Stimulated activated CD8-positive, alpha-beta memory T cell treated with anti-CD3 and anti-CD28 coated beads, Interleukin-4, amount 100 ng/mL, for 48 hours (primary cell): Measurements from ENCODE around the gene RCOR2.
"Not testable (repeated sequence)": the region's sequence is repeated elsewhere in the genome, so short reads cannot be mapped to it uniquely, and the experiment has no call there.

Source experiments
- DNase-seq: peaks from one replicate; pipeline ENCODE4 v3.0.0-alpha.2; 2020

RCOR2 gene

DNA sequence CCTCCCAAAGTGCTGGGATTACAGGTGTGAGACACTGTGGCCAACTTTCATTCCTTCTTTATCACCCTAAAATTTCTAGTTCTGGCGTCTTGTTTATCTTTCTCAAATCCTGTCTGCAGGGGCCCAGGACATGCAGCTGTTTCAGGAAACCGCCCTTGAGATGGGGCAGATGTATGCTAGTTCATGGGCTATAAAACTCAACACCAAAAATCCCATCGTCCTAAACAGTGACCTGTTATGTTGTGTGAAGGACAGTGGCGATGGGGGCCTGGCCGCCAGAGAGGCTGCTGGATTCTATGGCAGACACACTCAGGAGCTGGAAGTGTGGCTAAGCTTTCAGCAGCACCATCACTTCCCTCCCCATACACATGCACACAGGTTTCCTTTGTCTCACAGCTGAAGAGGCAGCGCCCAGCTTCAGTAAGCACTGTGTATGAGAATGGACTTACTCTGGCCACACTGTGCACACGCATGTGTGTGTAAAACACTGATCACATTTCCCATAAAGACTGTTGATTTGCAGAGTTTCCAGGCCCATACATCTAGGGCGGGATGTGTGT is 41.4 kb downstream of the RCOR2 start:
- DNase-seq: no peak

DNA sequence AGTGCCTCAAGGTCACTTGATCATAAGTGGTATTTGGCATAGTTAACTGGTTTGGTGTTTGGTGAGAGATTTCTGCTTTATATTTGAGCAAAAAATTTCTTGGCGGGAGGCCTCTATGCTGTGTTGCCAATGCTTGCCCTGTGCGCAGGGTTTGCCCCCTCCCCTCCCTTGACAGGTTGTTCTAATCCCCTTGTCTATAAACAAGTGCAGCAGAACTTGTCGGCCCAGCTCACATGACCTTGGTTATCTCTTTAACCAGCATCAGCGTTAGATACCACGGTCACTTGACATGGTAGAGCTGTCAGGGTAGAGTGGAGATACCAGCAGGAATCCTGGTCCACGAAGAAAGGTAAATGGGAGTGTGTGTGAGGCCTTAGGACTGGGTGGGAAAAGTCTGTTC is 42.5 kb downstream of the RCOR2 start:
- no peak for DNase-seq

DNA sequence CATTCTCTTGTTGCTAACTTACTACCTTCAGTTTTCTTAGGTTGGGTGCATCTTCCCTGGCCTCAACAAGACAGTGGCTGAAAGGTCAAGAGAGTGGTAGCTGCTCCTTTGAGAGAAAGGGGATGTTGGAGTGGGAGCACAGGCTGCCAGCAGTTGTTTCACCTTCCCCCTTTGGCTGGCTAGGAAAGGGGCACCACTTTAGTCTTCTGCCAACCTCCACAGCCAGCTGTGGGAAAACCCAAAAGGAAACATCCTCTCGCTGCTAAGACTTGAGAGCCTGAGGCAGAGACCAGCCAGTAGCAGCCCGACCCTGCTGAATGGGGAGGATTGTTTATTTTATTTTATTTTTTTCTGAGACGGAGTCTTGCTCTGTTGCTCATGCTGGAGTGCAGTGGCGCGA is 43.7 kb downstream of the RCOR2 start:
- DNase-seq: no peak

DNA sequence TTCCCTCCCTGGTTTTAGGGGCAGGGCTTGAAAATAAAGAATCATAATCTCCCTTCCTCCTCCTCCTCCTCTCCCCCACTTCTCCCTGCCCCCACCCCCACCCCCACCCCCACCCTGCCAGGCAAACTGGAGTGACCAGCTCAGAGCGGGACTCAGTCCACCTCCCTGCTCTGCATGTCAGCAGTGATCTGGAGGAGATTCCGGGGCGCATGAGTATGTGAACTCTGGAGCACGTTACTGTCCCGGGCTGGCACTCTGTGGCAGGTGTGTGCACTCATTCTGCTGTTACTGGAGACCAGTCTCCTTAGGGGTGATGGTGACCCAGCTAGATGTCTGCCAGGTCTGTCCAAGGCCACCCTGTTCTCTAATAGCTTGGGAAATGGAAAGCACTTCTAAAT is 44.2 kb downstream of the RCOR2 start:
- no peak for DNase-seq

DNA sequence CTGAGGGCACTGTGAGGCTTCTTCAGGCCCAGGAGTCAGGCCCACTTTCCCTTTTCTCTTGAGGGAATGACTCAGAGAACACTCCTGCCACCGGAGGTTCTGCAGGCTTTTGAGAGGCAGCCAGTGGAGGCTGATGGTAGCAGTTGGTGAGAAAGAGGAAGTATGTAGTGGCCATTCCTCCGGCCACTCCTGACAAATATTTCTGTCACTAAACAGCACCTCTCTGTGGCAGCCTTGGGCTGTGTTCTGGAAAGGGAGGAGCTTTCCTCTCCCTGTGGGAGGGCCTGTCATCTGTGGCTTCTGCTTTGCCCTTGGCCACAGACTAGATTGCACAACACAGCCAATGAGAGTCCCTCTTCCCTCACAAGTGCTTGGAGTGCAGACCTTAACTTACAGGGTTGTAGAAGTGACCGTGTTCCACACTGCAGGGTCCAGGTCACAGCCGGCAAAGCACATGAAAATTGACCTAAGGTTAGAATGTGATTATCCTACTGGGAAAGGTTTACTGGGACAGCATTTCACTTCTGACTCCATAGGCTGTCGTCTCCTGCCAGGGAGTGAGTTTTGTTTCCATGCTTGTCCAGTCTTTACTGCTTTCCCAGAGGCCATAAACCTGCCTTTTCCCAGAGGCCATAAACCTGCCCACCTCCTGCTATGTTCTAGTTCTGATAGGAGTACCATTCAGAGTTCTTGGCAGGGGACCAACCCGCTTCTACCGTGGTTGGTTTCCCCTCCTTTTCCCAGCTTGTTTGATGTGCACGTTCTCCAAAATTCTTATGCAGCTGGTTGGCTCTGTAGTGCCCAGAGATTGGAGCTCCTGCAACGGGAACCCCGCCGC is 44.8 kb downstream of the RCOR2 start:
- peak; percentile 53 for DNase-seq

DNA sequence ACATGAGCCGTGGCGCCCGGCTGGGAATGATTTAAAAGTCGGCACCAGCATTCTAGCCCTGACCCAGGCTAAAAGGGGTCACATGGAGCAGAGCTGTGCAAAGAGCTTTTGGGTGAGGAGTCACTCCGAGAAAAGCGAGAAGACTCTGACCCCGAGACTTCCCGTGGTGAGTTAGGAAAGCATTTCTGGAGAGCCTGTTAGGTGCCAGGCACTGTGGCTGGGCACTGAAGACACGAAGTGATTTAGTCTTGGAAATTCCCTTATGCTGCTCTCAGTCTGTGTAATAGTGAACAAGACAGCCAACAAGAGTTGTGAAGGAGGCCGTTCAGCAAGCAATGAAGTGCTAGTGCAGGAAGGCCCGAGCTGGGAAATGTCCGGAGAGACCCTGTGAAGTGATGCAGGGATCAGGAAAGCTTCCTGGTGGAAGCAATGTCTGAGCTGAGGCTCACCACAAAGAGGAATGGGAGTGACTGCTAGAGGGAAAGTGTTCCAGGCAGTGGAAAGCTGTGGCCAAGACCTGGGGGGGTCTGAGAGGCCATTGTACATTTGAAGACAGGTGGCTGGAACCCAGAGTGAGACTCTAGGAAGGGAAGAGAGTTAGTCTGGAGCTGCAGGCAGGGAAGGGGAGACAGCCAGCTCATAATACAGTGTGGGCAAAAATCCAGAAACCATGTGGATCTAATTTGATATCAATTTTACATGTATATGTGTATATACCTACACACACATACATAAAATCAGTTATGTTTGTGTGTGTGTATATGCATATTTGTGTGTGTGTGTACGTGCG is 46.4 kb downstream of the RCOR2 start:
- DNase-seq: no peak

DNA sequence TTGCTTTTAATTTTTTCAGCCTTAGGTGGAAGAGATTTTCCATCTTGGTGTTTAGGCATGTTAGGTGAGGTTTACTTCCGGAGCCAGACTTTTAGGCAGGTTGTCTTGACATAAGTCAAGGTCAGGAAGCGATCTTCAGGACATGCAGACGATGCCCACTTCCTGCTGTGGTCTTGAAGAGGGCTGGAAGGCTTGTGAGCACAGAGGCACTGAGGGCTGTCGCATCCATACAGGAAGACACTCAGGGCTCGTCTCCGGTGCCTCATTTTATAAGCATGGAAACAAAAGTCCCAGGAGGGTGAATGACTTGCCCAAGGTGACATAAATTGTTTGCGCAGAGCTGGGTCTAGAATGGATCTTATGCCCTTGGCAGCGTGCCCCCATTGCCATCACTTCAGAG is 47.3 kb downstream of the RCOR2 start:
- peak; percentile 40 for DNase-seq

DNA sequence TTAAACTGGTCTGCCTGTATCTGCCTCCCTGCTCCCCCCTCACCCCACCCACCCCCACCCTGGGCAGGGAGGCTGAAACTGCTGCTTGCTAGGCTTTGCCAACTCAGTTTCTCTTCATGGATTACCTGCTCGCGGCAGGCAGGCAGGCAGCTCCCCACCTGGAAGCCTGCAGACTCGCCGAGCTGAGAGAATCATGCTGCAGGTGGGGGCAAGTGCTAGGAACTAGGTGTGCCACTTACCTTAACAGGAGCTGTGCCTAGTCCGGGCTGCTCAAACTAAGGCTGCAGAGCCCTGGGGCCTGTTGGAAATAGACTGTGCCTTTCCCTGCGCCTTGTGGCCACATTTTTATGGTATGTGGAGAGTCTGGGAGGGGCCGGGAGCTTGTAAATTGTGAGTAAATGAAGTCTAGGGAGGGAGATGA is 47.8 kb downstream of the RCOR2 start:
- DNase-seq: no peak

DNA sequence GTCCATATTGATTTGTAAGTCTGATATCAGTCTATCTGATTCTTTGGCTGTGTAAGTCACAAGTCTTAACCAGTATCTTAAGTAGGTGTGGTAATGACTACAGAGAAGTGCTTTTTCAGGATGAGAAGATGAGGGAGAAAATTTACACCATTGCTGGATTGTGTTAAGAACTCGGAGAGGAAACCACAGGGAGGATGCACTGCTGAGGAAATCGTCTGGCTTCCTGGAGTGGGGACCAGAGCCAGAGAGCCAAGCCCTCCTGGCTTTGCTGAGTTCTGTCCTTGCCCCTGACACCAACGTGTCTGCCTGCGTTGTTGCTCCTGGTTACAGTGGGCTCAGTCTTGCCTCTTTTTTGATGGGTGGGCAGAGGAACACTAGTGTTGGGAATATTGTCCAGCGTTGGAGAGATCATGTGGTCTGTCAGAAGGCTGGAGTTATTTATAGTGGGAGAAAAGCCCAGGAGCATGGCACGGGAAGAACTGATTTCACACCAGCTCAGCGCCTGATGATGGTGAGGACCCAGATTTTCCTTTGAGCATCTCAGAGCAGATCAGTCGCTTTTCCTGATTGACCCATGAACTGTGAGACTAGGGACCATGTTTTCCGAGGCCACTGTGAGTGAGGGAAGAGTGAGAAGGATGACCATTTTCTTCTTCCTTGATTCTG is 48.4 kb downstream of the RCOR2 start:
- no peak for DNase-seq

DNA sequence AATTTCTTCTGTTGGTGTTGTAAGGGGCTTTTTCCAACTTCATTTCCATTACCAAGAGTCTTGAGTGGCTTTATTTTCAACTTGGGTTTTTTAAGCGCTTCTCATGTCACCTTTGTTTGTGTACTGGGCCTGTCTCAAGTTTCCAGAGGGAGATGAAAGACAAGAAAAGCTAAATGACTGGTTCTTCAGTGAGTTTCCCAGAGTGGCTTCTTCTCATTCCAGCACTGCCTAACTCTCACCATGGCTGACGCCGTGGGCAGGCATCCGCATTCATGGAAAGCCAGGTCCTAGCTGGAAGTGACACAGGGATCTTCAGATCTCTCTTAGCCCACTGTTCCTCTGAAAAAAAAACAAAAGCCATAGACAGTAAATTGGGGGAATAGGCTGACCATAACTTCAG is 49.5 kb downstream of the RCOR2 start:
- DNase-seq: no peak

DNA sequence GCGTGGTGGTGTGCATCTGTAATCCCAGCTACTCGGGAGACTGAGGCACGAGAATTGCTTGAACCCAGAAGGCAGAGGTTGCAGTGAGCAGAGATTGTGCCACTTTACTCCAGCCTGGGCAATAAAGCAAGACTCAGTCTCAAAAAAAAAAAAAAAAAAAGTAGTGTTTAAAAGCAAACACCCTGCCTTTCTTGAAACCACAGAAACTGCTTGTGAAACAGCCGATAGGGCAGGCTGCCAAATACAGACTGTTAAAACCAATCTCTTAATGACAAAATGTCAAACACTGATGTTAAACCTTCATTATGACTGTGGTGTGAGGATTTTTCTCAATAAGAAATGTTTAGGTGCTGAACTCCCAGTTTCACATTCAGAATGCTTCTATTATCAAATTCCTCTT is 50.8 kb downstream of the RCOR2 start:
- DNase-seq: peak; percentile 83

DNA sequence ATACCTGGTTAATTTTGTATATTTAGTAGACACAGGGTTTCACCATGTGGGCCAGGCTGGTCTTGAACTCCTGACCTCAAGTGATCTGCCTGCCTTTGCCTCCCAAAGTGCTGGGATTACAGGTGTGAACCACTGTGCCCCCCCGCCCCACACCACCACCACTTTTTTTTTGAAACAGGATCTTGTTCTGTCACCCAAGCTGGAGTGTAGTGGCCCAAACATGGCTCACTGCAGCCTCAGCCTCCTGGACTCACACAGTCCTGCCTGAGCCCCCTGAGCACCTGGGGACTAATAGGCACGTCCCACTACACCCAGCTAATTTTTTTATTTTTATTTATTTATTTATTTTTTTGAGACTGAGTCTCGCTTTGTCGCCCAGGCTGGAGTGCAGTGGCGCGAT is 53.3 kb downstream of the RCOR2 start:
- DNase-seq: not testable (repeated sequence)

DNA sequence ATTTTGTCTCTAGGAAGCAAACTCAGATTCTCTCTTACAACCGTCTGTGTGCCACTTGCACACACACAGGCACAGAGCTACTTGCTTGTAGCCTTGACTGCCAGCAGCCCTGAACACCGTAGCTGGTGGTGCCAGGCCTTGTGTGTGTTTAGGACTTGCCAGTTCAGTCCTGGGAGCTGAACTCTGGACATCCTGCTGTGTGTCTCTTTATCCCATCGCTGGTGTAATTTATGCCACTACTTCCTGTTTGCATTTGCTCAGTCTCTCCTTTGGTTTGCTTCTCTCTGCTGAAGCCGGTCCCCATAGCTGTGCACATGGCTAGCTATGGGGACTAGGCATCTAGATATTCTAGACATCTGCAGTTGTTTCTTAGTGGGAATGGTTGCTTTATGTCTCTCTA is 54.0 kb downstream of the RCOR2 start:
- no peak for DNase-seq
